ENCODE data around the gene EGR4. TPM values are rescaled to one million over a fixed set of nuclear protein-coding genes. Genes with fewer than 3 reads are reported as not detected.

Gene EGR4
- 0.69 TPM for total RNA-seq
- polyA plus RNA-seq, result not detected

- peaks cover 35% of the 10 kb centered on the region for H3K4me1 ChIP-seq (ENCODE audit: control insufficient read depth, insufficient read depth, low read length, poor library complexity, severe bottlenecking)
- no peak within 1 kb of the TSS for H3K27ac ChIP-seq (ENCODE audit: insufficient read depth, low read length, poor library complexity, severe bottlenecking)
- H3K4me3 ChIP-seq (ENCODE audit: low read depth, low read length), result peak within 1 kb of the TSS; percentile 61
- peak within 1 kb of the TSS; percentile 74 to 81 (median 74) for H3K4me3 Mint-ChIP-seq
- peaks cover 50% of the 10 kb centered on the region for H3K27me3 ChIP-seq (ENCODE audit: control insufficient read depth, insufficient read depth, low read length)
- H3K9me3 ChIP-seq (ENCODE audit: control insufficient read depth in 2 of 2, low read length in 2 of 2), result peaks cover 3% of the 10 kb centered on the region in 2 experiments
- H3K36me3 Mint-ChIP-seq, result no peaks in the 10 kb centered on the region
- ATAC-seq (ENCODE audit: low read depth in 2 of 2) (peak; percentile 89), DNase-seq (peak; percentile 88 to 93 (median 88))
- H3K27me3 Mint-ChIP-seq, result peaks cover 77% of the 10 kb centered on the region
- peaks cover 0 to 21% (median 4%) of the 10 kb centered on the region in 4 donors for H3K4me1 Mint-ChIP-seq
- H3K9me3 Mint-ChIP-seq, result peaks cover 0 to 10% (median 0%) of the 10 kb centered on the region in 7 donors
- peak within 1 kb of the TSS in 1 of 3 donors; percentile 35 for H3K27ac Mint-ChIP-seq
- H3K36me3 ChIP-seq (ENCODE audit: control insufficient read depth, insufficient read depth, low read length), result no peaks in the 10 kb centered on the region
These were observed at the start of gene EGR4 for GRCh38 chr2:73293534-73294171. TSS of gene EGR4 (minus strand) at chr2:73293548. CDS start at chr2:73293317, 231 bp downstream.

GRCh38 chr2:73341039-73341438 lies 47.7 kb upstream of the EGR4 start:
- H3K27ac Mint-ChIP-seq, result no peak overlapping the region
- peaks cover 12% of the 10 kb centered on the region for H3K27me3 Mint-ChIP-seq
- H3K4me3 Mint-ChIP-seq, result no peak overlapping the region

DNA sequence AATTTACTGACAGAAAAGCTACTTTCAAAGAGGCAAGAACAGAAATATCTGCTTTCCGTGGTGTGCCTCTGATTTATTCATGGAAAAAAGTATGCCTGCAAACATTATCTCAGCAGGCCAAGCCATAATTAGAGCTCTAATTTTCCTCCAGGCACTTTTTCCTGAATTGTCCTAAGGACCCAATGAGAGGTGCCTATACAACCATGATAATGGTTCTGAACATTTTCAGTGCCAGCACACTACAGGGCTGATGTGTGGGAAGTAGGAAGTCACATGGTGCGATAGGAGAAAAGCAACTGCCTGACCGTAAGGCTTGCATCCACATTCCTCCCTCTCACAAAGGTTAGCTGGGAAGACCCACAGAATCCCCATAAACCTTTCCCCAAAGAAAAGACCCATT lies 45.9 kb upstream of the EGR4 start:
- H3K36me3 Mint-ChIP-seq, result no peaks in the 10 kb centered on the region
- no peak for ATAC-seq (ENCODE audit: low read depth in 2 of 2)

More at GRCh38 chr2:73341039-73341438, 47.7 kb upstream of the EGR4 start:
- Histone ChIP-seq H3K9me3 (ENCODE audit: control insufficient read depth in 2 of 2, low read length in 2 of 2) (no peaks in the 10 kb centered on the region), H3K27me3 (ENCODE audit: control insufficient read depth, insufficient read depth, low read length) (peaks cover 5% of the 10 kb centered on the region), H3K4me3 (ENCODE audit: low read depth, low read length) (no peak overlapping the region), H3K4me1 (ENCODE audit: control insufficient read depth, insufficient read depth, low read length, poor library complexity, severe bottlenecking) (no peaks in the 10 kb centered on the region), H3K27ac (ENCODE audit: insufficient read depth, low read length, poor library complexity, severe bottlenecking) (no peak overlapping the region), H3K36me3 (ENCODE audit: control insufficient read depth, insufficient read depth, low read length) (no peaks in the 10 kb centered on the region)
- Mint-ChIP-seq H3K36me3 (no peaks in the 10 kb centered on the region), H3K9me3 (peaks cover 0 to 3% (median 0%) of the 10 kb centered on the region in 7 donors), H3K4me1 (peaks cover 0 to 2% (median 0%) of the 10 kb centered on the region in 4 donors)
- ATAC-seq (ENCODE audit: low read depth in 2 of 2) (no peak), DNase-seq (no peak)

DNA sequence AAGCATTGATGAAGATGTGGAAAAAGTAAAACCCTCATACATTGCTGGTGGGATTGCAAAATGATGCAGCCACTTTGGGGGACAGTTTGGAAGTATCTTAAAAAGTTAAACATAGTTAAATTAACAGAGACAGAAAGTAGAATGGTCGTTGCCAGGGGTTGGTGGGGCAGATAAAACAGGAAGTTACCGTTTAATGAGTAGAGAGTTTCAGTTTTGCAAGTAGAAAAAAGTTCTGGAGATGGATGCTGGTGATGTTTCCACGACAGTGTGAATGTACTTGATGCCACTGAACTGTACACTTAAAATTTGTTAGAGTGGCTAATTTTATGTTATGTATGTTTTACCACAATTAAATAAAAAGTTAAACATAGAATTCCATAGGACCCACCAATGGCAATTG lies 44.5 kb upstream of the EGR4 start:
- no peaks in the 10 kb centered on the region for H3K36me3 ChIP-seq (ENCODE audit: control insufficient read depth, insufficient read depth, low read length)
- no peak overlapping the region for H3K27ac Mint-ChIP-seq
- ATAC-seq (ENCODE audit: low read depth in 2 of 2), result no peak

More for the DNA sequence above, 45.9 kb upstream of the EGR4 start:
- H3K27ac ChIP-seq (ENCODE audit: insufficient read depth, low read length, poor library complexity, severe bottlenecking), result no peak overlapping the region
- Mint-ChIP-seq H3K27me3 (peaks cover 16% of the 10 kb centered on the region), H3K4me3 (no peak overlapping the region), H3K9me3 (peaks cover 0 to 6% (median 2%) of the 10 kb centered on the region in 7 donors), H3K4me1 (peaks cover 0 to 2% (median 0%) of the 10 kb centered on the region in 4 donors), H3K27ac (no peak overlapping the region)
- no peak for DNase-seq
- H3K36me3 ChIP-seq (ENCODE audit: control insufficient read depth, insufficient read depth, low read length), result no peaks in the 10 kb centered on the region
- no peak overlapping the region for H3K4me3 ChIP-seq (ENCODE audit: low read depth, low read length)
- H3K27me3 ChIP-seq (ENCODE audit: control insufficient read depth, insufficient read depth, low read length), result peaks cover 5% of the 10 kb centered on the region
- peaks cover 5 to 8% of the 10 kb centered on the region in 2 experiments for H3K9me3 ChIP-seq (ENCODE audit: control insufficient read depth in 2 of 2, low read length in 2 of 2)
- H3K4me1 ChIP-seq (ENCODE audit: control insufficient read depth, insufficient read depth, low read length, poor library complexity, severe bottlenecking), result no peaks in the 10 kb centered on the region

DNA sequence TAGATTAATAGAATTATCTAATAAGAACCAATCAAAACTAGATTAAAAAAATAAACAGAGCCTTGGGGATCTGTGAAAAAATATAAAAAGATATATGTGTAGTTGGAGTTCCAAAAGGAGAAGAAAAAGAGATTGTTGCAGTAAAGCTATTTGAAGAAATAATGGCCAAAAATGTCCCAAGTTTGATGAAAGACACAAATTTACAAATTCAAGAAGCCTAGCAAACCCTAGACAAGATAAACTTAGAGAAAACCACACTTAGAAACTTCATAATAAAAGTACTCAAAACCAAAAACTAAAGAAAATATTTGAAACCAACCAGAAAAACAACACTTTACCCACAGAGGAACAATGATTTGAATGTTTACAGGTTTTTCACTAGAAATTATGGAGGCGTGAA lies 41.3 kb upstream of the EGR4 start:
- peaks cover 0 to 2% (median 0%) of the 10 kb centered on the region in 4 donors for H3K4me1 Mint-ChIP-seq
- H3K36me3 Mint-ChIP-seq, result no peaks in the 10 kb centered on the region

More for the DNA sequence above, 44.5 kb upstream of the EGR4 start:
- peaks cover 21% of the 10 kb centered on the region for H3K27me3 Mint-ChIP-seq
- DNase-seq, result peak in 1 of 3 donors; percentile 8
- peaks cover 0 to 2% (median 0%) of the 10 kb centered on the region in 4 donors for H3K4me1 Mint-ChIP-seq
- peaks cover 8% of the 10 kb centered on the region for H3K27me3 ChIP-seq (ENCODE audit: control insufficient read depth, insufficient read depth, low read length)
- H3K9me3 ChIP-seq (ENCODE audit: control insufficient read depth in 2 of 2, low read length in 2 of 2), result peaks cover 5 to 8% of the 10 kb centered on the region in 2 experiments
- H3K36me3 Mint-ChIP-seq, result no peaks in the 10 kb centered on the region
- H3K4me3 Mint-ChIP-seq, result no peak overlapping the region
- no peaks in the 10 kb centered on the region for H3K4me1 ChIP-seq (ENCODE audit: control insufficient read depth, insufficient read depth, low read length, poor library complexity, severe bottlenecking)
- no peak overlapping the region for H3K4me3 ChIP-seq (ENCODE audit: low read depth, low read length)
- no peak overlapping the region for H3K27ac ChIP-seq (ENCODE audit: insufficient read depth, low read length, poor library complexity, severe bottlenecking)
- H3K9me3 Mint-ChIP-seq, result peaks cover 0 to 11% (median 3%) of the 10 kb centered on the region in 7 donors

GRCh38 chr2:73334045-73334444 lies 40.7 kb upstream of the EGR4 start:
- Histone ChIP-seq H3K36me3 (ENCODE audit: control insufficient read depth, insufficient read depth, low read length) (no peaks in the 10 kb centered on the region), H3K27me3 (ENCODE audit: control insufficient read depth, insufficient read depth, low read length) (peaks cover 15% of the 10 kb centered on the region), H3K4me1 (ENCODE audit: control insufficient read depth, insufficient read depth, low read length, poor library complexity, severe bottlenecking) (no peaks in the 10 kb centered on the region), H3K4me3 (ENCODE audit: low read depth, low read length) (no peak overlapping the region), H3K9me3 (ENCODE audit: control insufficient read depth in 2 of 2, low read length in 2 of 2) (peaks cover 5 to 8% of the 10 kb centered on the region in 2 experiments), H3K27ac (ENCODE audit: insufficient read depth, low read length, poor library complexity, severe bottlenecking) (no peak overlapping the region)
- peaks cover 0 to 11% (median 3%) of the 10 kb centered on the region in 7 donors for H3K9me3 Mint-ChIP-seq
- no peaks in the 10 kb centered on the region for H3K36me3 Mint-ChIP-seq
- DNase-seq (no peak), ATAC-seq (ENCODE audit: low read depth in 2 of 2) (no peak)
- H3K27ac Mint-ChIP-seq, result no peak overlapping the region
- H3K4me1 Mint-ChIP-seq, result peaks cover 0 to 2% (median 0%) of the 10 kb centered on the region in 4 donors
- no peak overlapping the region for H3K4me3 Mint-ChIP-seq
- H3K27me3 Mint-ChIP-seq, result peaks cover 20% of the 10 kb centered on the region

More for the DNA sequence above, 41.3 kb upstream of the EGR4 start:
- Mint-ChIP-seq H3K27ac (no peak overlapping the region), H3K27me3 (peaks cover 24% of the 10 kb centered on the region), H3K9me3 (peaks cover 0 to 11% (median 3%) of the 10 kb centered on the region in 7 donors), H3K4me3 (no peak overlapping the region)
- ATAC-seq (ENCODE audit: low read depth in 2 of 2) (no peak), DNase-seq (no peak)
- Histone ChIP-seq H3K9me3 (ENCODE audit: control insufficient read depth in 2 of 2, low read length in 2 of 2) (peaks cover 5 to 8% of the 10 kb centered on the region in 2 experiments), H3K27ac (ENCODE audit: insufficient read depth, low read length, poor library complexity, severe bottlenecking) (no peak overlapping the region), H3K4me3 (ENCODE audit: low read depth, low read length) (no peak overlapping the region), H3K36me3 (ENCODE audit: control insufficient read depth, insufficient read depth, low read length) (no peaks in the 10 kb centered on the region), H3K27me3 (ENCODE audit: control insufficient read depth, insufficient read depth, low read length) (peaks cover 15% of the 10 kb centered on the region), H3K4me1 (ENCODE audit: control insufficient read depth, insufficient read depth, low read length, poor library complexity, severe bottlenecking) (no peaks in the 10 kb centered on the region)

DNA sequence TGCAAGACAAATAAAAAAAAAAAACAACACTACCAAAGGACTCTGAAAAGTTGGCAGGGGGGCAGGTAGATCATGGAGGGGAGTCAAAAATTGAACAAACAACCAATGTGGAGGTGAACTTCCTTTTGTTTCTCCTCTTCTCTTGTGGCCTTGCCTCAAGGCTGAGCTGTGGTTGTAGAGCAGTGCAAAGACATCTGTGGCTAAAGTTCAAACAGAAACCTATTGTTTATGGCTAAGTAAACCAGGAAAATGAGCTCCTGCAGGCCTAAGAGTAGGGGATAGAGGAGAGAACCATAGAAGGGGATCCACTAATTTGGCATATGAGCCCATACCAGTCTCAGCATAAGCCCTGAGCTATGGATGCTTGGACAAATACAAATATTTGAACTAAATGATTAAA lies 40.2 kb upstream of the EGR4 start:
- ATAC-seq (ENCODE audit: low read depth in 2 of 2) (no peak), DNase-seq (no peak)
- H3K27ac Mint-ChIP-seq, result no peak overlapping the region
- Histone ChIP-seq H3K36me3 (ENCODE audit: control insufficient read depth, insufficient read depth, low read length) (no peaks in the 10 kb centered on the region), H3K9me3 (ENCODE audit: control insufficient read depth in 2 of 2, low read length in 2 of 2) (peaks cover 5 to 8% of the 10 kb centered on the region in 2 experiments), H3K4me3 (ENCODE audit: low read depth, low read length) (no peak overlapping the region), H3K27ac (ENCODE audit: insufficient read depth, low read length, poor library complexity, severe bottlenecking) (no peak overlapping the region), H3K27me3 (ENCODE audit: control insufficient read depth, insufficient read depth, low read length) (peaks cover 18% of the 10 kb centered on the region), H3K4me1 (ENCODE audit: control insufficient read depth, insufficient read depth, low read length, poor library complexity, severe bottlenecking) (no peaks in the 10 kb centered on the region)
- no peaks in the 10 kb centered on the region for H3K36me3 Mint-ChIP-seq
- H3K27me3 Mint-ChIP-seq, result peaks cover 20% of the 10 kb centered on the region
- H3K4me3 Mint-ChIP-seq, result no peak overlapping the region
- H3K9me3 Mint-ChIP-seq, result peaks cover 2 to 11% (median 3%) of the 10 kb centered on the region in 7 donors
- H3K4me1 Mint-ChIP-seq, result peaks cover 0 to 2% (median 0%) of the 10 kb centered on the region in 4 donors
